ENCODE data around the gene SPATA24.

Gene SPATA24

GRCh38 chr5:139378941-139379361 lies 24.9 kb downstream of the SPATA24 start:
- ATAC-seq = no peak
- no peak for TF ChIP-seq TCF4 (CRISPR knock-in tag; IDR thresholded peaks at IDR 0.05; ENCODE audit: borderline replicate concordance)
- no peak for TF ChIP-seq TOX (CRISPR knock-in tag; IDR thresholded peaks at IDR 0.05; ENCODE audit: borderline replicate concordance)
- TF ChIP-seq, protein P1, sequence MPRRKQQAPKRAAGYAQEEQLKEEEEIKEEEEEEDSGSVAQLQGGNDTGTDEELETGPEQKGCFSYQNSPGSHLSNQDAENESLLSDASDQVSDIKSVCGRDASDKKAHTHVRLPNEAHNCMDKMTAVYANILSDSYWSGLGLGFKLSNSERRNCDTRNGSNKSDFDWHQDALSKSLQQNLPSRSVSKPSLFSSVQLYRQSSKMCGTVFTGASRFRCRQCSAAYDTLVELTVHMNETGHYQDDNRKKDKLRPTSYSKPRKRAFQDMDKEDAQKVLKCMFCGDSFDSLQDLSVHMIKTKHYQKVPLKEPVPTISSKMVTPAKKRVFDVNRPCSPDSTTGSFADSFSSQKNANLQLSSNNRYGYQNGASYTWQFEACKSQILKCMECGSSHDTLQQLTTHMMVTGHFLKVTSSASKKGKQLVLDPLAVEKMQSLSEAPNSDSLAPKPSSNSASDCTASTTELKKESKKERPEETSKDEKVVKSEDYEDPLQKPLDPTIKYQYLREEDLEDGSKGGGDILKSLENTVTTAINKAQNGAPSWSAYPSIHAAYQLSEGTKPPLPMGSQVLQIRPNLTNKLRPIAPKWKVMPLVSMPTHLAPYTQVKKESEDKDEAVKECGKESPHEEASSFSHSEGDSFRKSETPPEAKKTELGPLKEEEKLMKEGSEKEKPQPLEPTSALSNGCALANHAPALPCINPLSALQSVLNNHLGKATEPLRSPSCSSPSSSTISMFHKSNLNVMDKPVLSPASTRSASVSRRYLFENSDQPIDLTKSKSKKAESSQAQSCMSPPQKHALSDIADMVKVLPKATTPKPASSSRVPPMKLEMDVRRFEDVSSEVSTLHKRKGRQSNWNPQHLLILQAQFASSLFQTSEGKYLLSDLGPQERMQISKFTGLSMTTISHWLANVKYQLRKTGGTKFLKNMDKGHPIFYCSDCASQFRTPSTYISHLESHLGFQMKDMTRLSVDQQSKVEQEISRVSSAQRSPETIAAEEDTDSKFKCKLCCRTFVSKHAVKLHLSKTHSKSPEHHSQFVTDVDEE (CRISPR knock-in tag; IDR thresholded peaks at IDR 0.05) = no peak
- no peak for TF ChIP-seq ZNF8 (CRISPR knock-in tag; IDR thresholded peaks at IDR 0.05)

- TF ChIP-seq RARB (CRISPR knock-in tag; IDR thresholded peaks at IDR 0.05) (no peak), BACH2 (CRISPR knock-in tag; IDR thresholded peaks at IDR 0.05; ENCODE audit: borderline replicate concordance) (no peak), TOX (CRISPR knock-in tag; IDR thresholded peaks at IDR 0.05; ENCODE audit: borderline replicate concordance) (no peak), ZNF565 (CRISPR knock-in tag; conservative IDR thresholded peaks at IDR 0.05; ENCODE audit: low read depth) (no peak), ZNF70 (CRISPR knock-in tag; IDR thresholded peaks at IDR 0.05) (no peak), CSDC2 (CRISPR knock-in tag; IDR thresholded peaks at IDR 0.05) (no peak), ARNTL (CRISPR knock-in tag; IDR thresholded peaks at IDR 0.05; ENCODE audit: borderline replicate concordance, low read depth) (no peak), TCF4 (CRISPR knock-in tag; IDR thresholded peaks at IDR 0.05; ENCODE audit: borderline replicate concordance) (no peak), POU6F1 (CRISPR knock-in tag; IDR thresholded peaks at IDR 0.05; ENCODE audit: borderline replicate concordance, low read depth) (no peak), ZFP3 (CRISPR knock-in tag; IDR thresholded peaks at IDR 0.05) (no peak), ZFP30 (CRISPR knock-in tag; IDR thresholded peaks at IDR 0.05) (no peak), OSR1 (CRISPR knock-in tag; IDR thresholded peaks at IDR 0.05) (no peak), ZNF8 (CRISPR knock-in tag; IDR thresholded peaks at IDR 0.05) (no peak), SNAI2 (CRISPR knock-in tag; IDR thresholded peaks at IDR 0.05) (no peak), ISL1 (CRISPR knock-in tag; IDR thresholded peaks at IDR 0.05) (no peak), ZC3H10 (CRISPR knock-in tag; IDR thresholded peaks at IDR 0.05) (no peak)
- TF ChIP-seq, protein P1 (CRISPR knock-in tag; IDR thresholded peaks at IDR 0.05) = no peak
- TF ChIP-seq, protein P2, sequence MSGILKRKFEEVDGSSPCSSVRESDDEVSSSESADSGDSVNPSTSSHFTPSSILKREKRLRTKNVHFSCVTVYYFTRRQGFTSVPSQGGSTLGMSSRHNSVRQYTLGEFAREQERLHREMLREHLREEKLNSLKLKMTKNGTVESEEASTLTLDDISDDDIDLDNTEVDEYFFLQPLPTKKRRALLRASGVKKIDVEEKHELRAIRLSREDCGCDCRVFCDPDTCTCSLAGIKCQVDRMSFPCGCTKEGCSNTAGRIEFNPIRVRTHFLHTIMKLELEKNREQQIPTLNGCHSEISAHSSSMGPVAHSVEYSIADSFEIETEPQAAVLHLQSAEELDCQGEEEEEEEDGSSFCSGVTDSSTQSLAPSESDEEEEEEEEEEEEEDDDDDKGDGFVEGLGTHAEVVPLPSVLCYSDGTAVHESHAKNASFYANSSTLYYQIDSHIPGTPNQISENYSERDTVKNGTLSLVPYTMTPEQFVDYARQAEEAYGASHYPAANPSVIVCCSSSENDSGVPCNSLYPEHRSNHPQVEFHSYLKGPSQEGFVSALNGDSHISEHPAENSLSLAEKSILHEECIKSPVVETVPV (CRISPR knock-in tag; IDR thresholded peaks at IDR 0.05) = no peak
- no peak for ATAC-seq
These were observed 25.6 kb downstream of the SPATA24 start for GRCh38 chr5:139378101-139378825.

- no peak for ATAC-seq
These were observed 26.7 kb downstream of the SPATA24 start for GRCh38 chr5:139377226-139377625.

More at GRCh38 chr5:139377226-139377625, 26.7 kb downstream of the SPATA24 start:
- TF ChIP-seq TCF4 (CRISPR knock-in tag; IDR thresholded peaks at IDR 0.05; ENCODE audit: borderline replicate concordance) = no peak
- TF ChIP-seq OSR1 (CRISPR knock-in tag; IDR thresholded peaks at IDR 0.05) = no peak
- TF ChIP-seq POU6F1 (CRISPR knock-in tag; IDR thresholded peaks at IDR 0.05; ENCODE audit: borderline replicate concordance, low read depth) = no peak
- TF ChIP-seq SNAI2 (CRISPR knock-in tag; IDR thresholded peaks at IDR 0.05) = no peak
- TF ChIP-seq ARNTL (CRISPR knock-in tag; IDR thresholded peaks at IDR 0.05; ENCODE audit: borderline replicate concordance, low read depth) = no peak
- TF ChIP-seq ZNF70 (CRISPR knock-in tag; IDR thresholded peaks at IDR 0.05) = no peak

Data from SK-N-SH treated with all-trans-retinoic acid at 6 μM for 48 hours (cell line).